ENCODE data around the gene NID2. TPM values are rescaled to one million over a fixed set of nuclear protein-coding genes. Genes with fewer than 3 reads are reported as not detected.

Gene NID2
- total and polyA plus RNA-seq, 10 of the 15 experiments (the other 5 are each of a cell fraction or from before 2014, with no cell fraction given) = 0.04 to 0.49 (median 0.23) TPM; not detected in 3

GRCh38 chr14:52021957-52022600 is 46.8 kb downstream of the NID2 start (continued):
- no peak for TF ChIP-seq SKIL (IDR thresholded peaks at IDR 0.05; ENCODE audit: low read depth, poor library complexity, severe bottlenecking)
- TF ChIP-seq POU2F2 (IDR thresholded peaks at IDR 0.05; ENCODE audit: borderline replicate concordance, low read depth, low read length) = no peak
- no peak for TF ChIP-seq YBX1 (IDR thresholded peaks at IDR 0.05)
- 0 out of 2 replicates have a peak, but pooled peaks have one; percentile 52 for TF ChIP-seq MTA3 (IDR thresholded peaks at IDR 0.05; ENCODE audit: borderline replicate concordance, low read length)

GRCh38 chr14:52020866-52021717 is 47.8 kb downstream of the NID2 start:
- ChIA-PET POLR2A (no interaction called here), RAD21 (ENCODE audit: unreplicated experiment) (interaction anchor here (0.5 to 2.3 kb wide), 3 partner anchors 25 to 190 kb away, joined by 3 to 6 read pairs (median 3); no protein-coding TSS in a partner anchor), SMC1A (ENCODE audit: uncharacterized antibody, unreplicated experiment) (interaction anchor here (0.6 to 1.1 kb wide), 4 partner anchors 14 to 49 kb away, joined by 3 to 4 read pairs (median 3); no protein-coding TSS in a partner anchor), CTCF (interaction anchor here (1.0 to 3.2 kb wide), 4 partner anchors 17 to 42 kb away, joined by 3 to 12 read pairs (median 5); no protein-coding TSS in a partner anchor)
- no peaks in the 10 kb centered on the region for H3K36me3 ChIP-seq (ENCODE audit: control insufficient read depth in 2 of 2, insufficient read depth in 2 of 2, low read length in 1 of 2)
- no peaks in the 10 kb centered on the region; the same call in 2 of the 3 replicates for H3K9me3 ChIP-seq (replicated peaks; ENCODE audit: control insufficient read depth, insufficient read depth, low read length)
- TF ChIP-seq ATF7 (IDR thresholded peaks at IDR 0.05; ENCODE audit: low read depth) (peak; percentile 11; the same call in 1 of the 2 replicates), MEF2B (IDR thresholded peaks at IDR 0.05; ENCODE audit: partially characterized antibody, poor library complexity, severe bottlenecking) (peak; percentile 81), MTA2 (IDR thresholded peaks at IDR 0.05; ENCODE audit: low read depth) (peak; percentile 41; the same call in 1 of the 2 replicates), RELA (IDR thresholded peaks at IDR 0.05; ENCODE audit: borderline replicate concordance, partially characterized antibody) (no peak), BCL11A (IDR thresholded peaks at IDR 0.05; ENCODE audit: low read depth, low read length) (peak; percentile 4; the same call in 1 of the 2 replicates)
- no peak overlapping the region for H3K4me2 ChIP-seq (ENCODE audit: control insufficient read depth, insufficient read depth)
- no peaks in the 10 kb centered on the region for H4K20me1 ChIP-seq (ENCODE audit: control insufficient read depth, insufficient read depth)
- in situ Hi-C loops (cut with MboI) (no loop called here), intact Hi-C loops (cut with micrococcal nuclease; ENCODE audit: unreplicated experiment) (no loop called here)
- no peaks in the 10 kb centered on the region for H3K79me2 ChIP-seq (ENCODE audit: control insufficient read depth, insufficient read depth, low read length)
- H3K4me3 ChIP-seq = no peak overlapping the region
- no peak overlapping the region for H2AFZ ChIP-seq (ENCODE audit: control insufficient read depth, low read depth, low read length)
- no peak for FAIRE-seq
- peak; percentile 23 for DNase-seq (ENCODE audit: low read depth, low spot score)
- H3K4me1 ChIP-seq (ENCODE audit: control insufficient read depth, insufficient read depth, low read length) = peaks cover 12% of the 10 kb centered on the region
- no TSS peak for BruUV-seq (replicated peaks)
- WGBS (ENCODE audit: insufficient coverage, insufficient replicate concordance, low lambda C conversion rate, missing lambda C conversion rate) = 49% methylated on average over 7 of the region's 7 CpGs
- no peak overlapping the region for H3K9ac ChIP-seq (ENCODE audit: control insufficient read depth, insufficient read depth, low read length)
- peak; percentile 67 for ATAC-seq
- H3K27me3 ChIP-seq (replicated peaks in 1 of 2; ENCODE audit: control insufficient read depth in 2 of 2, insufficient read depth in 2 of 2, low read length in 1 of 2) = no peaks in the 10 kb centered on the region
- no peak overlapping the region for H3K27ac ChIP-seq (ENCODE audit: control insufficient read depth, insufficient read depth)

All from GM12878 (cell line).